ENCODE measurements around the gene RALGAPA2.

- TF ChIP-seq ELF1 (IDR thresholded peaks at IDR 0.05) = no peak
- TF ChIP-seq CTCF (IDR thresholded peaks at IDR 0.05) = no peak
- TF ChIP-seq RXRA (IDR thresholded peaks at IDR 0.05; ENCODE audit: borderline replicate concordance, low read depth) = no peak
- TF ChIP-seq GABPA (IDR thresholded peaks at IDR 0.05; ENCODE audit: low read depth) = no peak
- TF ChIP-seq SIN3A (IDR thresholded peaks at IDR 0.05; ENCODE audit: borderline replicate concordance, low read depth, low read length) = no peak
- TF ChIP-seq YY1 (IDR thresholded peaks at IDR 0.05; ENCODE audit: low read depth) = no peak
- TF ChIP-seq SMC3 (IDR thresholded peaks at IDR 0.05; ENCODE audit: low read depth, low read length) = no peak
- no peak for TF ChIP-seq EP300 (IDR thresholded peaks at IDR 0.05; ENCODE audit: borderline replicate concordance in 1 of 2, low read depth in 1 of 2, low read length in 1 of 2)
- no peak for TF ChIP-seq FOSL2 (IDR thresholded peaks at IDR 0.05; ENCODE audit: borderline replicate concordance, low read depth)
- TF ChIP-seq POLR2AphosphoS5 (IDR thresholded peaks at IDR 0.05; ENCODE audit: low read depth, low read length) = no peak
- TF ChIP-seq RFX5 (IDR thresholded peaks at IDR 0.05; ENCODE audit: low read length) = no peak
- no peak for TF ChIP-seq USF1 (IDR thresholded peaks at IDR 0.05; ENCODE audit: borderline replicate concordance, low read depth)
- no peak for TF ChIP-seq PBX3 (IDR thresholded peaks at IDR 0.05)
- TF ChIP-seq USF2 (IDR thresholded peaks at IDR 0.05; ENCODE audit: borderline replicate concordance, low read depth, low read length) = no peak
Observed at GRCh38 chr20:20493701-20494100, 218.7 kb downstream of the RALGAPA2 start.
